ENCODE data around the gene HPS3.
"Not testable (repeated sequence)": the region's sequence is repeated elsewhere in the genome, so short reads cannot be mapped to it uniquely, and the experiment has no call there.

Gene HPS3

GRCh38 chr3:149212386-149212785 is 82.9 kb downstream of the HPS3 start:
- DNase-seq (ENCODE audit: low read depth): no peak
- no peak for TF ChIP-seq CTCF (IDR thresholded peaks at IDR 0.05; ENCODE audit: insufficient read depth, low read depth, low read length, missing control alignments)
- H3K4me3 ChIP-seq (ENCODE audit: low read depth, low read length): no peak overlapping the region

GRCh38 chr3:149214702-149215101 is 85.3 kb downstream of the HPS3 start:
- no peak for TF ChIP-seq CTCF (IDR thresholded peaks at IDR 0.05; ENCODE audit: insufficient read depth, low read depth, low read length, missing control alignments)
- no peak overlapping the region for H3K4me3 ChIP-seq (ENCODE audit: low read depth, low read length)
- no peak for DNase-seq (ENCODE audit: low read depth)

- no peak overlapping the region for H3K4me3 ChIP-seq (ENCODE audit: low read depth, low read length)
- no peak for TF ChIP-seq CTCF (IDR thresholded peaks at IDR 0.05; ENCODE audit: insufficient read depth, low read depth, low read length, missing control alignments)
- DNase-seq (ENCODE audit: low read depth): no peak
These were observed 86.1 kb downstream of the HPS3 start for GRCh38 chr3:149215515-149215914.

GRCh38 chr3:149216193-149216869 is 86.9 kb downstream of the HPS3 start:
- TF ChIP-seq CTCF (IDR thresholded peaks at IDR 0.05; ENCODE audit: insufficient read depth, low read depth, low read length, missing control alignments): no peak
- H3K4me3 ChIP-seq (ENCODE audit: low read depth, low read length): no peak overlapping the region
- no peak for DNase-seq (ENCODE audit: low read depth)

GRCh38 chr3:149217347-149217746 is 87.9 kb downstream of the HPS3 start:
- no peak for DNase-seq (ENCODE audit: low read depth)
- no peak for TF ChIP-seq CTCF (IDR thresholded peaks at IDR 0.05; ENCODE audit: insufficient read depth, low read depth, low read length, missing control alignments)
- H3K4me3 ChIP-seq (ENCODE audit: low read depth, low read length): no peak overlapping the region

- not testable (repeated sequence) for H3K4me3 ChIP-seq (ENCODE audit: low read depth, low read length); DNase-seq (ENCODE audit: low read depth)
These were observed 90.1 kb downstream of the HPS3 start for GRCh38 chr3:149219380-149220121.

GRCh38 chr3:149221783-149222517 is 92.5 kb downstream of the HPS3 start, which contains the start of gene CP:
CP (minus strand) TSS chr3:149221829; CDS start chr3:149221792, 37 bp downstream.
- TF ChIP-seq CTCF (IDR thresholded peaks at IDR 0.05; ENCODE audit: insufficient read depth, low read depth, low read length, missing control alignments): no peak
- DNase-seq (ENCODE audit: low read depth): no peak
- H3K4me3 ChIP-seq (ENCODE audit: low read depth, low read length): no peak within 1 kb of the TSS
